ENCODE data around the gene CNKSR1. TPM values are rescaled to one million over a fixed set of nuclear protein-coding genes. Genes with fewer than 3 reads are reported as not detected.

The CNKSR1 gene
- total RNA-seq, 1 donor from 2014 or later, result 21.9 TPM

- peak overlapping the region; percentile 10 for H3K27ac ChIP-seq
- H3K9me3 ChIP-seq, result no peaks in the 10 kb centered on the region
These were observed 16.5 kb upstream of the CNKSR1 start for GRCh38 chr1:26160527-26161414.

DNA sequence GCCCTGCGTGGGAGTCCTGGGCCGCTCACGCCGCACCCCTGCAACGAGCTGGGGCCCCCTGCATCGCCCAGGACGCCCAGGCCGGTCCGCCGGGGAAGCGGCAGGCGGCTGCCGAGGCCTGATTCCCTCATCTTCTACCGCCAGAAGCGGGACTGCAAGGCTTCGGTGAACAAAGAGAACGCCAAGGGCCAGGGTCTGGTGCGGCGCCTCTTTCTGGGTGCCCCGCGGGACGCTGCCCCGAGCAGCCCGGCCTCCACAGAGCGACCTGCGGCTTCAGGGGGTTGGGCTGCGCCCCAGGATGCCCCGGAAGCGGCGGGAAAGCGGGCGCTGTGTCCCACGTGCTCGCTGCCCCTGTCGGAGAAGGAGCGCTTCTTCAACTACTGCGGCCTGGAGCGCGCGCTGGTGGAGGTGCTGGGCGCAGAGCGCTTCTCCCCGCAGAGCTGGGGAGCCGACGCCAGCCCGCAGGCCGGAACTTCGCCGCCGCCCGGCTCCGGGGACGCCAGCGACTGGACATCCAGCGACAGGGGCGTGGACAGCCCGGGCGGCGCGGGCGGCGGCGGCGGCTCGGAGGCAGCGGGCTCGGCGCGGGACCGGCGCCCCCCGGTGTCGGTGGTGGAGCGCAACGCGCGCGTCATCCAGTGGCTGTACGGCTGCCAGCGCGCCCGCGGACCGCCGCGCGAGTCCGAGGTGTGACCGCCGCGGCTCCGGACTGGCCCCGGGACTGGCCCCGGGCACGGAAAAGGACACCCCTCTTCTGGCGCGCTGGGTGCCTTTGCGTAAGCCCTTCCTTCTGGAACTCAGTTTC lies 15.7 kb upstream of the CNKSR1 start:
- DNase-seq (ENCODE audit: extremely low spot score in 2 of 2), result no peak
- Histone ChIP-seq H3K27me3 (peaks cover 4% of the 10 kb centered on the region), H3K27ac (peak overlapping the region; percentile 10), H3K9me3 (no peaks in the 10 kb centered on the region), H3K36me3 (no peaks in the 10 kb centered on the region), H3K4me1 (peaks cover 14% of the 10 kb centered on the region), H3K4me3 (peak overlapping the region; percentile 41 to 50)
- intact Hi-C loops (cut with DNase I), result loop anchor here (5.0 to 10.0 kb wide), 2 partner anchors 49 to 127 kb away; partner anchors contain the start of gene PDIK1L
- TF ChIP-seq CTCF (IDR thresholded peaks at IDR 0.05), result no peak
- peak in 1 of 2 donors; percentile 22 for TF ChIP-seq POLR2AphosphoS5 (IDR thresholded peaks at IDR 0.05; ENCODE audit: insufficient read depth in 1 of 2, low read depth in 1 of 2)
- no peak for TF ChIP-seq POLR2A (IDR thresholded peaks at IDR 0.05)

More at GRCh38 chr1:26160527-26161414, 16.5 kb upstream of the CNKSR1 start:
- Histone ChIP-seq H3K27me3 (peaks cover 7% of the 10 kb centered on the region), H3K4me1 (peaks cover 14% of the 10 kb centered on the region), H3K4me3 (peak overlapping the region; percentile 41 to 50), H3K36me3 (no peaks in the 10 kb centered on the region)
- TF ChIP-seq POLR2AphosphoS5 (IDR thresholded peaks at IDR 0.05; ENCODE audit: insufficient read depth in 1 of 2, low read depth in 1 of 2), result no peak
- no peak for TF ChIP-seq POLR2A (IDR thresholded peaks at IDR 0.05)
- no peak for TF ChIP-seq CTCF (IDR thresholded peaks at IDR 0.05)
- intact Hi-C loops (cut with DNase I), result loop anchor here (5.0 to 10.0 kb wide), 2 partner anchors 48 to 126 kb away; partner anchors contain the start of gene PDIK1L
- DNase-seq (ENCODE audit: extremely low spot score in 2 of 2), result no peak

GRCh38 chr1:26162220-26162709 lies 15.0 kb upstream of the CNKSR1 start:
- no peak for DNase-seq (ENCODE audit: extremely low spot score in 2 of 2)
- Histone ChIP-seq H3K4me1 (peaks cover 14% of the 10 kb centered on the region), H3K4me3 (peak overlapping the region; percentile 41 to 50), H3K9me3 (no peaks in the 10 kb centered on the region), H3K27ac (peak overlapping the region; percentile 10), H3K27me3 (no peaks in the 10 kb centered on the region), H3K36me3 (no peaks in the 10 kb centered on the region)
- no peak for TF ChIP-seq POLR2AphosphoS5 (IDR thresholded peaks at IDR 0.05; ENCODE audit: insufficient read depth in 1 of 2, low read depth in 1 of 2)
- no peak for TF ChIP-seq POLR2A (IDR thresholded peaks at IDR 0.05)
- no peak for TF ChIP-seq CTCF (IDR thresholded peaks at IDR 0.05)
- intact Hi-C loops (cut with DNase I), result loop anchor here (5.0 to 10.0 kb wide), 2 partner anchors 50 to 127 kb away; partner anchors contain the start of gene PDIK1L

- Histone ChIP-seq H3K9me3 (no peaks in the 10 kb centered on the region), H3K36me3 (no peaks in the 10 kb centered on the region), H3K27ac (no peak overlapping the region), H3K4me3 (peak overlapping the region; percentile 28 to 70), H3K27me3 (no peaks in the 10 kb centered on the region), H3K4me1 (peaks cover 14% of the 10 kb centered on the region)
- no peak for DNase-seq (ENCODE audit: extremely low spot score in 2 of 2)
- no peak for TF ChIP-seq CTCF (IDR thresholded peaks at IDR 0.05)
- no peak for TF ChIP-seq POLR2AphosphoS5 (IDR thresholded peaks at IDR 0.05; ENCODE audit: insufficient read depth in 1 of 2, low read depth in 1 of 2)
- no peak for TF ChIP-seq POLR2A (IDR thresholded peaks at IDR 0.05)
- intact Hi-C loops (cut with DNase I), result loop anchor here (5.0 to 10.0 kb wide), 2 partner anchors 51 to 129 kb away; partner anchors contain the start of gene PDIK1L
These were observed 13.6 kb upstream of the CNKSR1 start for GRCh38 chr1:26163684-26164035.
